Ectodermal cell (in vitro differentiated cells): ENCODE measurements around the gene SLC22A31.

Experiments used
- H3K27ac ChIP-seq: 2 replicates; pipeline ENCODE4 v1.7.0; 2013; ENCODE audit warnings: mild to moderate bottlenecking, low read depth, low read length; ENCODE audit not compliant: insufficient read depth, poor library complexity, severe bottlenecking
- H3K27me3 ChIP-seq: 2 replicates; pipeline ENCODE4 v1.7.0; 2013; ENCODE audit warnings: mild to moderate bottlenecking, low read length; ENCODE audit not compliant: insufficient read depth, control insufficient read depth, poor library complexity, severe bottlenecking
- H3K36me3 ChIP-seq: one replicate; pipeline ENCODE4 v1.7.0; 2013; ENCODE audit warnings: low read length; ENCODE audit not compliant: control insufficient read depth, insufficient read depth
- H3K4me1 ChIP-seq: one replicate; pipeline ENCODE4 v1.7.0; 2013; ENCODE audit warnings: low read length; ENCODE audit not compliant: control insufficient read depth, insufficient read depth
- H3K4me3 ChIP-seq: 2 replicates; pipeline ENCODE4 v1.7.0; 2013; ENCODE audit warnings: low read depth, low read length, control low read depth; ENCODE audit not compliant: insufficient read depth
- H3K9me3 ChIP-seq: 2 replicates; pipeline ENCODE4 v1.7.0; 2013; ENCODE audit warnings: mild to moderate bottlenecking, low read length, moderate library complexity; ENCODE audit not compliant: control insufficient read depth
- WGBS, 2 experiments: methylation state at CpG; one replicate each; pipeline ENCODE4 v1.1.7; 2013; ENCODE audit warnings: missing lambda C conversion rate in 2 of 2; 5-methylcytosine and 5-hydroxymethylcytosine counted together

SLC22A31 gene

GRCh38 chr16:89217388-89218191 is 17.3 kb upstream of the SLC22A31 start, which contains the start of gene ZNF778:
TSS of gene ZNF778 (plus strand) at chr16:89217703. CDS start at chr16:89221128, 3,425 bp downstream.
- H3K4me1 ChIP-seq, result no peaks in the 10 kb centered on the region
- no peaks in the 10 kb centered on the region for H3K9me3 ChIP-seq
- H3K27ac ChIP-seq, result peak within 1 kb of the TSS; percentile 38
- H3K36me3 ChIP-seq, result peaks cover 6% of the 10 kb centered on the region
- 0% methylated on average over 91 of the region's 91 CpGs for WGBS, 2 experiments
- no peaks in the 10 kb centered on the region for H3K27me3 ChIP-seq
- peak within 1 kb of the TSS; percentile 80 for H3K4me3 ChIP-seq

GRCh38 chr16:89217138-89217387 is 16.7 kb upstream of the SLC22A31 start:
- 1 to 3% methylated on average over 10 to 11 of the region's 11 CpGs for WGBS, 2 experiments
- Histone ChIP-seq H3K27ac (peak overlapping the region; percentile 38), H3K27me3 (no peaks in the 10 kb centered on the region), H3K36me3 (peaks cover 4% of the 10 kb centered on the region), H3K4me1 (no peaks in the 10 kb centered on the region), H3K4me3 (peak overlapping the region; percentile 80), H3K9me3 (no peaks in the 10 kb centered on the region)

GRCh38 chr16:89216315-89217137 is 16.2 kb upstream of the SLC22A31 start:
- no peaks in the 10 kb centered on the region for H3K36me3 ChIP-seq
- H3K4me1 ChIP-seq, result no peaks in the 10 kb centered on the region
- no peaks in the 10 kb centered on the region for H3K27me3 ChIP-seq
- H3K9me3 ChIP-seq, result no peaks in the 10 kb centered on the region
- peak overlapping the region; percentile 80 for H3K4me3 ChIP-seq
- no peak overlapping the region for H3K27ac ChIP-seq
- WGBS, 2 experiments, result 12 to 14% methylated on average over 25 of the region's 25 CpGs

GRCh38 chr16:89210904-89211515 is 10.7 kb upstream of the SLC22A31 start:
- 70 to 73% methylated on average over 15 of the region's 15 CpGs for WGBS, 2 experiments
- H3K27ac ChIP-seq, result no peak overlapping the region
- no peaks in the 10 kb centered on the region for H3K4me1 ChIP-seq
- H3K36me3 ChIP-seq, result no peaks in the 10 kb centered on the region
- H3K9me3 ChIP-seq, result no peaks in the 10 kb centered on the region
- peaks cover 10% of the 10 kb centered on the region for H3K27me3 ChIP-seq
- H3K4me3 ChIP-seq, result no peak overlapping the region

GRCh38 chr16:89210165-89210903 is 10.0 kb upstream of the SLC22A31 start:
- 79 to 86% methylated on average over 11 of the region's 11 CpGs for WGBS, 2 experiments
- no peaks in the 10 kb centered on the region for H3K9me3 ChIP-seq
- no peaks in the 10 kb centered on the region for H3K36me3 ChIP-seq
- H3K27ac ChIP-seq, result no peak overlapping the region
- H3K4me1 ChIP-seq, result no peaks in the 10 kb centered on the region
- H3K4me3 ChIP-seq, result no peak overlapping the region
- peaks cover 10% of the 10 kb centered on the region for H3K27me3 ChIP-seq

- H3K27ac ChIP-seq, result no peak overlapping the region
- H3K27me3 ChIP-seq, result peaks cover 17% of the 10 kb centered on the region
- WGBS, 2 experiments, result 70% methylated on average over 15 of the region's 15 CpGs
- H3K4me3 ChIP-seq, result no peak overlapping the region
- H3K36me3 ChIP-seq, result no peaks in the 10 kb centered on the region
- H3K4me1 ChIP-seq, result no peaks in the 10 kb centered on the region
- H3K9me3 ChIP-seq, result no peaks in the 10 kb centered on the region
Observed at GRCh38 chr16:89209522-89210044, 9.2 kb upstream of the SLC22A31 start.

- H3K4me3 ChIP-seq, result no peak overlapping the region
- H3K27me3 ChIP-seq, result peaks cover 33% of the 10 kb centered on the region
- no peaks in the 10 kb centered on the region for H3K4me1 ChIP-seq
- WGBS, 2 experiments, result 91 to 100% methylated on average over 4 of the region's 4 CpGs
- H3K9me3 ChIP-seq, result no peaks in the 10 kb centered on the region
- H3K27ac ChIP-seq, result no peak overlapping the region
- H3K36me3 ChIP-seq, result no peaks in the 10 kb centered on the region
Observed at GRCh38 chr16:89207993-89208392, 7.7 kb upstream of the SLC22A31 start.

- peaks cover 3% of the 10 kb centered on the region for H3K9me3 ChIP-seq
- H3K27ac ChIP-seq, result no peak overlapping the region
- no peak overlapping the region for H3K4me3 ChIP-seq
- peaks cover 70% of the 10 kb centered on the region for H3K27me3 ChIP-seq
- peaks cover 10% of the 10 kb centered on the region for H3K4me1 ChIP-seq
- H3K36me3 ChIP-seq, result no peaks in the 10 kb centered on the region
- WGBS, 2 experiments, result 53 to 56% methylated on average over 48 to 49 of the region's 49 CpGs
Observed at GRCh38 chr16:89202422-89203215, 2.3 kb upstream of the SLC22A31 start.
